Fibroblast of villous mesenchyme (primary cell): ENCODE measurements around the gene ADAMTS7. TPM values are rescaled to one million over a fixed set of nuclear protein-coding genes. Genes with fewer than 3 reads are reported as not detected.
"Not testable (repeated sequence)": the region's sequence is repeated elsewhere in the genome, so short reads cannot be mapped to it uniquely, and the experiment has no call there.

Experiments
- DNase-seq: peaks from one replicate; pipeline ENCODE4 v3.0.0-alpha.2; 2010; ENCODE audit warnings: low read depth
- H3K4me3 ChIP-seq: 2 replicates; pipeline ENCODE4 v1.5.1; 2011; ENCODE audit warnings: low read depth, mild to moderate bottlenecking, low read length
- CTCF ChIP-seq: IDR thresholded peaks from 2 replicates; pipeline ENCODE4 v1.5.1; 2012; ENCODE audit warnings: low read depth, mild to moderate bottlenecking, low read length; ENCODE audit not compliant: insufficient read depth
- total RNA-seq: library from RNA; depleted of rRNA; stranded (reverse); fragments of >200 nt; gene quantifications from 2 replicates; pipeline ENCODE4 v1.2.3, GENCODE V29; 2012

The ADAMTS7 gene
- total RNA-seq, 1 donor, result 16.4 TPM

DNA sequence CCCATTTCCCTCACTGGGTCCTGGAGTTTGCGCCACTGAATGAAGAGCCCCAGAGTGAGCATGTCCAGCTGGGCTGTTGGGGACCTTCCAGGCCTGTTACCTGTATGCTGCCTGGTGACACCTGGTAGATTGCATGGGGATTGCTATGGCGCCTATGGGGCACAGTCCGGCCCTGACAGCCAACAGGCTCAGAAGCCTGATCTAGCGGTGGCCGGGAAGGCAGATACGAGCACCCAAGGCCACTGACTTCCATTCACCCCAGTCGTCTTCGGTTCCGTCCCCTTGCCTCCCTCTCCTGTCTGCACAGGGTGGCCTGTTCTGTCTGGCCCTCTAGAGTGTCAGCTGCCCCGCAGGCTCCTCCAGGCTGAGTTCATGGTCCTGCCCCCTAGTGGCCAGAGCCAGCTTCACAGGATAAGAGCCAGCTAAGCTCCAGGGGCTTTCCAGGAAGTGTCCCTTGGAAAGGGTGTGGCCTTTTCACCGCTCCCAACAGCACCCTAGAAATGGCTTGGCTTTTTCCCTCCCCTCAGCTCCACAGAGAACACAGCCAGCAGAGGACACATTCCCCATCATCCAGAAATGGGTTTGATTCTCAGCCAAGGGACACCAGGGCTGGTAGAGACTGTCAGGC is 73.2 kb downstream of the ADAMTS7 start:
- peak; percentile 24 for DNase-seq
- TF ChIP-seq CTCF, result peak; percentile 70
- H3K4me3 ChIP-seq, result not testable (repeated sequence)

GRCh38 chr15:78737187-78737820 is 74.0 kb downstream of the ADAMTS7 start:
- no peak for DNase-seq
- TF ChIP-seq CTCF, result no peak

DNA sequence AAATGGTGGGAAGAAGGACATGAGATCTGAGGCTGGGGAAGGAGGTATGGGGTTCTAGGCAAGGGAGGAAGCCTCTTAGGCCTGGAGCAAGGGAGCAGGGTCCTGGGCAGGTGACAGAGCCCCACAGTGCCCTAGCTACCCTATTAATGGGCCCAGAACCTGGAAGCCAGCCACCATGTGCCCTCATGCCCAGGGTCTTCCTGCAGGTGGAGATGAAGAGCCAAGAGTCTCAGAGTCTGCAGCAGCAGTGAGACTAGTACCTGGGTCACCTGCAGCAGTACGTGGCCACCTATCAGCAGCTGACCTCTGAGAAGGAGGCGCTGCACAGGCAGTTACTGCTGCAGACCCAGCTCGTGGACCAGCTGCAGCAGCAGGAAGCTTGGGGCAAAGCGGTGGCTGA is 75.0 kb downstream of the ADAMTS7 start:
- not testable (repeated sequence) for DNase-seq, H3K4me3 ChIP-seq

More at GRCh38 chr15:78737187-78737820, 74.0 kb downstream of the ADAMTS7 start:
- no peak overlapping the region for H3K4me3 ChIP-seq

- no peak for DNase-seq
- no peak for TF ChIP-seq CTCF
- H3K4me3 ChIP-seq, result no peak overlapping the region
Measured at GRCh38 chr15:78734451-78735064, 76.7 kb downstream of the ADAMTS7 start.

- TF ChIP-seq CTCF, result no peak
- H3K4me3 ChIP-seq, result no peak overlapping the region
- no peak for DNase-seq
Measured at GRCh38 chr15:78732634-78733033, 78.6 kb downstream of the ADAMTS7 start.

- no peak overlapping the region for H3K4me3 ChIP-seq
- TF ChIP-seq CTCF, result no peak
- no peak for DNase-seq
Measured at GRCh38 chr15:78730955-78731354, 80.3 kb downstream of the ADAMTS7 start.

DNA sequence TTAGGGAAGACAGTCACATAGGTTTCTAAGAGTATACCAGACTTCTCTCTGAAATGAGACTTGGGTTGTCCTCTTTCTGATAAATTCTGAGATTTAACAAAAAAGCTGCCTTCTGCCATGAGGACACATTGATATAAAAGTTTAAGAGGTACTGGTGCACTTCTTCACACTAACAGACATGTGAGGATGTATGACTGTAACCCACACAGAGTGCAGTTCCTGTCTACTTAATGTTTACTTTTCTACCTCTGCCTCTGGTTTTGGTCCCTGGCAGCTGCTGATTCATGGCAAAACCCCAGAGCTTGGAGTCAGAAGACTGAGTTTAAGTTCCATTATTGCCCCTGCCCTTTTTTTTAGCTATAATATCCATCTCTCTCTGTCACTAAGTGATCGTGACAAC is 82.8 kb downstream of the ADAMTS7 start:
- DNase-seq, H3K4me3 ChIP-seq: not testable (repeated sequence)

DNA sequence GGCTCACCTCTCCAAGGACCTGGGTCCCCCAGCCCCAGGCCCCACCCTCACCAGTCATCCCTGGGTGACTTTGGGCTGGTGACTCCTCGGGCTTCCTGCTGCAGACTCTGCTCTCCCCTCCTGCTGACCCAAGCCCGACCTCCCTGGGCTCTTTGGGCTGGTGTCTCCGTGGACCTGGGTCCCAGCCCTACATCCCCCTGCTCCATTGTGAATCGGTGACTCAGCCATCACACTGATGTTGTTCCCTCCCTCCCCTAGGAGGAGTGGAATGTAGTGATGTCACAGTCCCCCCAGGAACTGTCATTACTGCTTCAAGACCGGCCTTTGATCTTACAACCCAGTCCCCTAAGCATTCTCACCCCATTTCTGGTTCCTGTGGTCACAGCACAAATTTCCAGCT is 83.7 kb downstream of the ADAMTS7 start:
- DNase-seq, result no peak
- no peak for TF ChIP-seq CTCF
- no peak overlapping the region for H3K4me3 ChIP-seq
